Hepatocyte (in vitro differentiated cells): Measurements from ENCODE around the gene KANK3.
"Not testable (repeated sequence)": the region's sequence is repeated elsewhere in the genome, so short reads cannot be mapped to it uniquely, and the experiment has no call there.

Experiments
- EZH2 ChIP-seq: fragments of 200-600 bp; sonication (generic); IDR thresholded peaks from 2 replicates; pipeline ENCODE4 v1.6.1; 2016; ENCODE audit warnings: antibody characterized with exemption, mild to moderate bottlenecking, borderline replicate concordance
- TF ChIP-seq, protein P1 (sequence below): fragments of 200-600 bp; sonication (generic); IDR thresholded peaks from 2 replicates; pipeline ENCODE4 v1.5.1; 2016; ENCODE audit warnings: antibody characterized with exemption, mild to moderate bottlenecking; ENCODE audit not compliant: poor library complexity

DNA sequence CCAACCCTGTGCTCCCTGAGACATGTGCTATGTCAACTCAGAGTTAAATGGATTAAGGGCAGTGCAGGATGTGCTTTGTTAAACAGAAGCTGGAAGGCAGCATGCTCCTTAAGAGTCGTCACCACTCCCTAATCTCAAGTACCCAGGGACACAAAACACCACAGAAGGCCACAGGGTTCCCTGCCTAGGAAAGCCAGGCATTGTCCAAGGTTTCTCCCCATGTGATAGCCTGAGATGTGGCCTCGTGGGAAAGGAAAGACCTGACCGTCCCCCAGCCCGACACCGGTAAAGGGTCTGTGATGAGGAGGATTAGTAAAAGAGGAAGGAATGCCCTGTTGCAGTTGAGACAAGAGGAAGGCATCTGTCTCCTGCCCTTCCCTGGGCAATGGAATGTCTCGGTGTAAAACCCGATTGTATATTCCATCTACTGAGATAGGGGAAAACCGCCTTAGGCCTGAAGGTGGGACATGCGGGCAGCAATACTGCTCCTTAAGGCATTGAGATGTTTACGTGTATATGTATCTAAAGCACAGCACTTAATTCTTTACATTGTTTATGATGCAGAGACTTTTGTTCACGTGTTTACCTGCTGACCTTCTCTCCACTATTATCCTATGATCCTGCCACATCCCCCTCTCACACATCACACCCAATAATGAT is 28.0 kb downstream of the KANK3 start:
- TF ChIP-seq, protein P1, sequence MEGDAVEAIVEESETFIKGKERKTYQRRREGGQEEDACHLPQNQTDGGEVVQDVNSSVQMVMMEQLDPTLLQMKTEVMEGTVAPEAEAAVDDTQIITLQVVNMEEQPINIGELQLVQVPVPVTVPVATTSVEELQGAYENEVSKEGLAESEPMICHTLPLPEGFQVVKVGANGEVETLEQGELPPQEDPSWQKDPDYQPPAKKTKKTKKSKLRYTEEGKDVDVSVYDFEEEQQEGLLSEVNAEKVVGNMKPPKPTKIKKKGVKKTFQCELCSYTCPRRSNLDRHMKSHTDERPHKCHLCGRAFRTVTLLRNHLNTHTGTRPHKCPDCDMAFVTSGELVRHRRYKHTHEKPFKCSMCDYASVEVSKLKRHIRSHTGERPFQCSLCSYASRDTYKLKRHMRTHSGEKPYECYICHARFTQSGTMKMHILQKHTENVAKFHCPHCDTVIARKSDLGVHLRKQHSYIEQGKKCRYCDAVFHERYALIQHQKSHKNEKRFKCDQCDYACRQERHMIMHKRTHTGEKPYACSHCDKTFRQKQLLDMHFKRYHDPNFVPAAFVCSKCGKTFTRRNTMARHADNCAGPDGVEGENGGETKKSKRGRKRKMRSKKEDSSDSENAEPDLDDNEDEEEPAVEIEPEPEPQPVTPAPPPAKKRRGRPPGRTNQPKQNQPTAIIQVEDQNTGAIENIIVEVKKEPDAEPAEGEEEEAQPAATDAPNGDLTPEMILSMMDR: not testable (repeated sequence)
- not testable (repeated sequence) for TF ChIP-seq EZH2
